C4-2B (cell line): ENCODE data around the gene SLX4IP.

Source experiments
- ZFX ChIP-seq: fragments of 450-650 bp; IDR thresholded peaks from 2 replicates; pipeline ENCODE4 v1.6.1; 2017
- TF ChIP-seq, protein P1 (sequence below): fragments of 450-650 bp; conservative IDR thresholded peaks from 2 replicates; pipeline ENCODE4 v1.5.1; 2017; ENCODE audit warnings: mild to moderate bottlenecking

DNA sequence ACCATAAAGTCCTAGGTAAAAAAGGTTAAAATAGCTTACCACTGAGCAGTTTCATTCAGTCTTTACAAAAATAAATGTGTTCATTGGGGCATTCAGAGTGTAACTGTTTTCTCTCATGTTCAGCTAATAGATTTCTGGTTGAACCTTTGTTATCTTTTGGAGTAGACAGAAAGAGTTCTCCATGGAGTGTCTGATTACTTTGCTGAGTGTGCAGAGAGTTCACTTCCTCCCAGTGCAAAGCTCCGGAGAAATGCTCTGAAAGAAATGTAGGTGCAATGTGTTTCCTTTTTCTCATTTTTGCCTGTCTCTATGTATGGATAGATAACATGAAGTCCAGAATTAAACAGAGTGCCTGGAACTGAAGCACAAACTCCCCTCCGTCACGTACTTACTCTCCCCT lies 186.0 kb downstream of the SLX4IP start:
- TF ChIP-seq ZFX, result no peak
- TF ChIP-seq, protein P1, sequence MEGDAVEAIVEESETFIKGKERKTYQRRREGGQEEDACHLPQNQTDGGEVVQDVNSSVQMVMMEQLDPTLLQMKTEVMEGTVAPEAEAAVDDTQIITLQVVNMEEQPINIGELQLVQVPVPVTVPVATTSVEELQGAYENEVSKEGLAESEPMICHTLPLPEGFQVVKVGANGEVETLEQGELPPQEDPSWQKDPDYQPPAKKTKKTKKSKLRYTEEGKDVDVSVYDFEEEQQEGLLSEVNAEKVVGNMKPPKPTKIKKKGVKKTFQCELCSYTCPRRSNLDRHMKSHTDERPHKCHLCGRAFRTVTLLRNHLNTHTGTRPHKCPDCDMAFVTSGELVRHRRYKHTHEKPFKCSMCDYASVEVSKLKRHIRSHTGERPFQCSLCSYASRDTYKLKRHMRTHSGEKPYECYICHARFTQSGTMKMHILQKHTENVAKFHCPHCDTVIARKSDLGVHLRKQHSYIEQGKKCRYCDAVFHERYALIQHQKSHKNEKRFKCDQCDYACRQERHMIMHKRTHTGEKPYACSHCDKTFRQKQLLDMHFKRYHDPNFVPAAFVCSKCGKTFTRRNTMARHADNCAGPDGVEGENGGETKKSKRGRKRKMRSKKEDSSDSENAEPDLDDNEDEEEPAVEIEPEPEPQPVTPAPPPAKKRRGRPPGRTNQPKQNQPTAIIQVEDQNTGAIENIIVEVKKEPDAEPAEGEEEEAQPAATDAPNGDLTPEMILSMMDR, result no peak
